T-helper 9 cell (primary cell): Measurements from ENCODE around the gene APLNR.

Experiments used
- DNase-seq: peaks from one replicate; pipeline ENCODE4 v3.0.0-alpha.2; 2020

APLNR gene

GRCh38 chr11:57214494-57214893, 22.6 kb downstream of the APLNR start:
- no peak for DNase-seq

DNA sequence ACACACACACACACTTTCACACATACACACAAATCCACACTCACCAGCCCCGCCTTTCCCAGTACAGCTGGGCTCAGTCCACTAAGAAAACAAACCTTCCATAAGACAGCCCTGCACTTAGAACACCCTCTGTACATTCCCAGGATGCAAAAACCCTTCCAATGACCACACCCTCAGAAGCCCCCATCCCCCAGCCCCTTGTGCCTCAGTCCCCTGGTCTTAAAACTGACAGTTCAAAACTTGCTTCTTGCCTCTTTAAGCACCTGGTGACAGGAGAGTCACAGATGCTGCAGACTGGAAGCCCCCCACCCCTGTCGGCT, 23.0 kb downstream of the APLNR start:
- DNase-seq, result no peak

- no peak for DNase-seq
Measured at GRCh38 chr11:57213342-57214097, 23.5 kb downstream of the APLNR start.

GRCh38 chr11:57210781-57211180, 26.3 kb downstream of the APLNR start:
- no peak for DNase-seq

- no peak for DNase-seq
Measured at GRCh38 chr11:57207168-57207567, 29.9 kb downstream of the APLNR start.

GRCh38 chr11:57205041-57205641, 31.9 kb downstream of the APLNR start:
- no peak for DNase-seq

- DNase-seq, result no peak
Measured at GRCh38 chr11:57203882-57204480, 33.1 kb downstream of the APLNR start.

DNA sequence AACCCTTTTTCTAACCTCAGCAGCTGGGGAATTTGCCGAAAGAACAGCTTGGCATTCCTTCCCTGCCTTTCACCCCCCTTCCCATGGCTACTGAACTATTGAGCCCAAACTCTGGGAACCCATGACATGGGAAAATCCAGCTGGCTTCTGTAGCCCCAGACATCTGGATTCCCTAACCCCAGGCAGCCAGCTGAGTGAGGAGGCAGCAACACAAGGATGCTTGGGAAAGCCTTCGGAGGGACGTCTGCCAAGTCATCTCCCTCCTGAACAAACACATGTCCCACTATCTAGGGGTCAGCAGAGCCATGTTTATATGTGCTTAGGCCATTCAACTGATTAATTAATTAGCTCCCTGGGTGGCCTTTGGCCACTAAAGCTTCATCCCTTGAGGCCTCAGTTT, 33.7 kb downstream of the APLNR start:
- no peak for DNase-seq

DNA sequence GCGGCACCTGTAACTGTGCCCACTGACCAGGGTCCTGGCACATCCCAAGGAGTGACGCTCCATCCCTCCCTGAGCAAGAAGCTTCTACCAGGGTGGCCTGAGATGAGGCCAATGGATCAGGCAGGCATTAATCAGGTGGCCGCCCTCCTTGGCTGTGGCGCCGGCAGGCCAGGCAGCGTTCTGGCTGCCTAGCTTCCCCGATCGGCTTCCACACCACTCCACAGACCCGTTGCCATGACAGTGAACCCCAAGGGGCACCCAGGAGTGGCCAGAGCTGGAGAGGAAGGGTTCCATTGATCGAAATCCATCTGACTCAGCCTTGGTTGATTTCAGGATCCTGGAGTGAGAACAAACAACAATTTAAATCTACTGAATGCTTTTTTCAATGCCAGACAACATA, 34.8 kb downstream of the APLNR start:
- DNase-seq, result no peak

- no peak for DNase-seq
Measured at GRCh38 chr11:57200917-57201316, 36.1 kb downstream of the APLNR start.

- DNase-seq, result no peak
Measured at GRCh38 chr11:57199330-57199729, 37.7 kb downstream of the APLNR start.

- no peak for DNase-seq
Measured at GRCh38 chr11:57197762-57198161, 39.3 kb downstream of the APLNR start.

DNA sequence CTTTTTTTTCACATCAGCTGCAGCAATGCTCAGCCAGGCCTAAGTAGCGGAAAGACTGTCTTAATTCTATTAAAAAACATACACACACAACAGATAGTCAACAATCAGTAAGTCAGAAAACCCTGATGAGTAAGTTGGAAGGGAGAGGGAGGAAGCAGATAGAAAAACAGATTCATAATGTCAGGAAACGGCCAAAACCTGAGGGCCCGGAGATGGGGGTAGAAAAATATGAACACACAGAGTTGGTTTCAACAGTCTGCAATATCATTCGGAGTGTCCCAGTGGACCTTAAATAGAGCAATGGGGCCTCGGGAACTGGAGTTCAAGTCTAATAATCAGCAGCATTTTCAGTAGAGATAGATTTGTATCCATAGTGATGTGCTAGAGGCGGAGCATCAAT, 40.5 kb downstream of the APLNR start:
- DNase-seq, result no peak

GRCh38 chr11:57192316-57192715, 44.7 kb downstream of the APLNR start:
- no peak for DNase-seq

DNA sequence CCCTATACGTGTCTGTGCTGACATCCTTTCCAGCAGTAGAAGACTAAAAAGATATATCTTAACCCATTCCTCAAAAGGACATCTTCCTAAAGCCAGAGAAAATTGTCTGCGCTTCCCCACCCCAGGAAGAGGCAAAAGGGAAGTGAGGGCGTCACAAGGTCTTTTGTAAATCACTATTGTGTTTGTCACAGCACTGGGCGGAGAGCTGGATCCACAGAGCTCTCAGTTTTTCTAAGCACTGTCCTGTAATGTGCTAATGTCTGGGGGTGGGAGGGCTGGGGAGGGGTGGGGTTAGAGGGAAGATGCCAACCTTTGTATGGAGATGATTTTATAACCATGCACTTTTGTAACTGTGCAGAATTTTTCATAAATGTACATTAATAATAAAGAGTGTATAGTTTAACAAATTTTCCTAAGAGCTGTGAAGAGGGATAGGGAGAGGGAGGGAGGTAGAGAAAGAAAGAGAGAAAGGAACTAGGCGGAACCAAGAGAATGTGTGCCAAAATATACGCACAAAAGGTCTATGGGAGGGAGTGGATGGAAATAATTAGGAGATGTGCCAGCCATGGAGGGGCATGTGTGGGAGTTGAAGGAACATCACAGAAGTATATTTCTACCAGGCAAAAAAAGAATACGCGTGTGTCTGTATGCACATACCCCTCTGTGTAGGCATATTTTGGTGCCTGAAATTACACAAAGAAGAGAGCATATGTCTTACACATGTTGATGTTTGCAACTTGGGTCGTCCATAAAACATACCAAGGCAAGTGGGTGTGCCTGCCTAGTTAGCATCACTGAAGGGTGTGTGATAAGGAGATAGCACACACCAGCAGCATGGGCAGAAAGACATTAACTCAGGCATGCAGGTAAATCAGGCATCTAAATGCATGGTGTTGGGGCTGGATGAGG, 45.5 kb downstream of the APLNR start:
- DNase-seq, result no peak

DNA sequence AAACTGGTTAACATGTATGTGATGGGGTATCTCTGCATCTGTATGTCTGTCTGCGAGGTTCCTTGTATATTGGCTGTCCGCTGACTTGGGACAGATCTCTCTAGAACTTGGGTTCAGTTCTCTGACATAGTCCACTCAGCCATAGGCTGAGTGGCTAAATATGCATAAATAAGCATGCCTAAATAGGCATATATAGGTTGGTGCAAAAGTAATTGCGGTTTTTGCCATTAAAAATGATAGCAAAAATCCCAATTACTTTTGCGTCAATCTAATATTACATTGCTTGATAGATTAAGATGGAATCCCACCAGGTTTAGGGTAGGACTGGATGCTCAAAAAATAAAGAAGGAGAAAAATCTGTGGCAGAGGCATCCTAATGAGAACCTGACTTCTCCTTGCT, 46.5 kb downstream of the APLNR start:
- DNase-seq, result no peak
